GM20431 (cell line): ENCODE results near the gene MVB12B.

Experiments
- in situ Hi-C: fragments of 300-500 bp; cut with MseI, MboI; formaldehyde crosslinking; loops from one replicate; pipeline ENCODE4 v1.15.0; 2020; ENCODE audit warnings: low sequenced_read_pairs; ENCODE audit not compliant: unreplicated experiment

The MVB12B gene

GRCh38 chr9:126437701-126438100, 111.1 kb downstream of the MVB12B start:
- in situ Hi-C loops: no loop called here

GRCh38 chr9:126438741-126439401, 112.2 kb downstream of the MVB12B start:
- in situ Hi-C loops: no loop called here

- in situ Hi-C loops: no loop called here
Observed at GRCh38 chr9:126439402-126439765, 112.8 kb downstream of the MVB12B start.

GRCh38 chr9:126439883-126440653, 113.4 kb downstream of the MVB12B start:
- in situ Hi-C loops: no loop called here

GRCh38 chr9:126440940-126441339, 114.3 kb downstream of the MVB12B start:
- in situ Hi-C loops: no loop called here

GRCh38 chr9:126442636-126443035, 116.0 kb downstream of the MVB12B start:
- in situ Hi-C loops: no loop called here

- in situ Hi-C loops: no loop called here
Observed at GRCh38 chr9:126443144-126443543, 116.5 kb downstream of the MVB12B start.

- in situ Hi-C loops: no loop called here
Observed at GRCh38 chr9:126448136-126448535, 121.5 kb downstream of the MVB12B start.

GRCh38 chr9:126448865-126449577, 122.4 kb downstream of the MVB12B start:
- in situ Hi-C loops: no loop called here

GRCh38 chr9:126449725-126450667, 123.4 kb downstream of the MVB12B start:
- in situ Hi-C loops: no loop called here

GRCh38 chr9:126450668-126451205, 124.1 kb downstream of the MVB12B start:
- in situ Hi-C loops: no loop called here

- in situ Hi-C loops: no loop called here
Observed at GRCh38 chr9:126451316-126451885, 124.8 kb downstream of the MVB12B start.

- in situ Hi-C loops: no loop called here
Observed at GRCh38 chr9:126452106-126452505, 125.5 kb downstream of the MVB12B start.

GRCh38 chr9:126453156-126453963, 126.7 kb downstream of the MVB12B start:
- in situ Hi-C loops: no loop called here

- in situ Hi-C loops: no loop called here
Observed at GRCh38 chr9:126454215-126454614, 127.6 kb downstream of the MVB12B start.

- in situ Hi-C loops: no loop called here
Observed at GRCh38 chr9:126454795-126455194, 128.2 kb downstream of the MVB12B start.

- in situ Hi-C loops: no loop called here
Observed at GRCh38 chr9:126456441-126457174, 130.0 kb downstream of the MVB12B start.

- in situ Hi-C loops: no loop called here
Observed at GRCh38 chr9:126457175-126457547, 130.5 kb downstream of the MVB12B start.
